Tibial nerve (tissue), 4 donors: ENCODE results near the gene CENPF. TPM values are rescaled to one million over a fixed set of nuclear protein-coding genes. Genes with fewer than 3 reads are reported as not detected.

ENCODE experiments used
- DNase-seq, 2 donors: peaks; one replicate each; pipeline ENCODE4 v3.0.0-alpha.2; 2019; ENCODE audit warnings: low spot score in 2 of 2
- H3K27ac ChIP-seq, 4 donors: fragments of 200-600 bp; sonication (generic) in 3 of 4; one replicate each; pipeline ENCODE4 v1.5.1; 2017 to 2019; ENCODE audit warnings: mild to moderate bottlenecking in 1 of 4
- H3K27me3 ChIP-seq, 2 donors: fragments of 200-600 bp; sonication (generic) in 1 of 2; one replicate each; pipeline versions ENCODE4 v1.5.1 to v1.6.0; 2017 to 2019
- H3K36me3 ChIP-seq, 3 donors: fragments of 200-600 bp; sonication (generic); one replicate each; pipeline ENCODE4 v1.5.1; 2018 to 2019
- H3K4me1 ChIP-seq, 4 donors: fragments of 200-600 bp; sonication (generic) in 3 of 4; one replicate each; pipeline ENCODE4 v1.5.1; 2017 to 2019
- H3K4me3 ChIP-seq, 4 donors: fragments of 200-600 bp; sonication (generic) in 3 of 4; one replicate each; pipeline ENCODE4 v1.5.1; 2017 to 2019; ENCODE audit warnings: mild to moderate bottlenecking in 1 of 4, moderate library complexity in 1 of 4
- H3K9me3 ChIP-seq, 4 donors: fragments of 200-600 bp; sonication (generic) in 3 of 4; one replicate each; pipeline ENCODE4 v1.5.1; 2017 to 2019
- EP300 ChIP-seq, 2 donors: sonication (generic); formaldehyde crosslinking; IDR thresholded peaks; one replicate each; pipeline ENCODE4 v1.6.1; 2017; ENCODE audit warnings: antibody characterized with exemption in 2 of 2, mild to moderate bottlenecking in 1 of 2
- POLR2A ChIP-seq, 2 donors: fragments of 450-650 bp; IDR thresholded peaks; one replicate each; pipeline ENCODE4 v1.6.1; 2017; ENCODE audit warnings: antibody characterized with exemption in 2 of 2, mild to moderate bottlenecking in 2 of 2, moderate library complexity in 2 of 2
- WGBS, 2 donors: methylation state at CpG; one replicate each; pipeline ENCODE4 v1.1.5; 2018; 5-methylcytosine and 5-hydroxymethylcytosine counted together
- total RNA-seq, 4 donors: library from RNA; depleted of rRNA; stranded (reverse); fragments of >200 nt; gene quantifications; one replicate each; pipeline ENCODE4 v1.1.0, GENCODE V29; 2016
- TF ChIP-seq, protein P1 (sequence below), 5 experiments: fragments of 200-600 bp in 3 of 5; fragments of 450-650 bp in 2 of 5; sonication (generic) in 3 of 5; IDR thresholded peaks; one replicate each; pipeline ENCODE4 v1.5.1; 2016 to 2019; ENCODE audit warnings: antibody characterized with exemption in 5 of 5, mild to moderate bottlenecking in 3 of 5, moderate library complexity in 2 of 5

The CENPF gene
- total RNA-seq, 4 donors from 2014 or later: 0.84 to 4.4 (median 1.1) TPM

DNA sequence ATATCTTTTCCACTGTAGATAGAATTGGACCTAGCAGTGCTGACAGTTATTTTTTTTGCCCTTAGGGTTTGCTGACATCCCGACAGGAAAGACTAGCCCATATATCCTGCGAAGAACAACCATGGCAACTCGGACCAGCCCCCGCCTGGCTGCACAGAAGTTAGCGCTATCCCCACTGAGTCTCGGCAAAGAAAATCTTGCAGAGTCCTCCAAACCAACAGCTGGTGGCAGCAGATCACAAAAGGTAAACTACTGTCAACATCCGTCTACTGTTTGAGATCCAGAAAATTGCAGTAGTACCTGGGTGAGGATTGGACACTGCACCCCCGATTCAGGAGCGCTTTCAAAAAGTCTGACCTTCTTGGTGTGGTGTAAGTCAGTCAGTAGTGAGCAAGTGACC, 55.8 kb downstream of the CENPF start:
- Histone ChIP-seq H3K4me1 (peaks cover 0 to 6% (median 0%) of the 10 kb centered on the region in 4 donors), H3K4me3 (no peak overlapping the region), H3K9me3 (no peaks in the 10 kb centered on the region), H3K36me3 (no peaks in the 10 kb centered on the region), H3K27ac (no peak overlapping the region), H3K27me3 (no peaks in the 10 kb centered on the region)
- DNase-seq: peak in 1 of 2 donors; percentile 11
- TF ChIP-seq EP300 (IDR thresholded peaks at IDR 0.05): no peak
- TF ChIP-seq, protein P1, sequence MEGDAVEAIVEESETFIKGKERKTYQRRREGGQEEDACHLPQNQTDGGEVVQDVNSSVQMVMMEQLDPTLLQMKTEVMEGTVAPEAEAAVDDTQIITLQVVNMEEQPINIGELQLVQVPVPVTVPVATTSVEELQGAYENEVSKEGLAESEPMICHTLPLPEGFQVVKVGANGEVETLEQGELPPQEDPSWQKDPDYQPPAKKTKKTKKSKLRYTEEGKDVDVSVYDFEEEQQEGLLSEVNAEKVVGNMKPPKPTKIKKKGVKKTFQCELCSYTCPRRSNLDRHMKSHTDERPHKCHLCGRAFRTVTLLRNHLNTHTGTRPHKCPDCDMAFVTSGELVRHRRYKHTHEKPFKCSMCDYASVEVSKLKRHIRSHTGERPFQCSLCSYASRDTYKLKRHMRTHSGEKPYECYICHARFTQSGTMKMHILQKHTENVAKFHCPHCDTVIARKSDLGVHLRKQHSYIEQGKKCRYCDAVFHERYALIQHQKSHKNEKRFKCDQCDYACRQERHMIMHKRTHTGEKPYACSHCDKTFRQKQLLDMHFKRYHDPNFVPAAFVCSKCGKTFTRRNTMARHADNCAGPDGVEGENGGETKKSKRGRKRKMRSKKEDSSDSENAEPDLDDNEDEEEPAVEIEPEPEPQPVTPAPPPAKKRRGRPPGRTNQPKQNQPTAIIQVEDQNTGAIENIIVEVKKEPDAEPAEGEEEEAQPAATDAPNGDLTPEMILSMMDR (IDR thresholded peaks at IDR 0.05): peak in 2 of 5 experiments; percentile 8 to 48
- 72 to 75% methylated on average over 9 of the region's 9 CpGs for WGBS, 2 donors

DNA sequence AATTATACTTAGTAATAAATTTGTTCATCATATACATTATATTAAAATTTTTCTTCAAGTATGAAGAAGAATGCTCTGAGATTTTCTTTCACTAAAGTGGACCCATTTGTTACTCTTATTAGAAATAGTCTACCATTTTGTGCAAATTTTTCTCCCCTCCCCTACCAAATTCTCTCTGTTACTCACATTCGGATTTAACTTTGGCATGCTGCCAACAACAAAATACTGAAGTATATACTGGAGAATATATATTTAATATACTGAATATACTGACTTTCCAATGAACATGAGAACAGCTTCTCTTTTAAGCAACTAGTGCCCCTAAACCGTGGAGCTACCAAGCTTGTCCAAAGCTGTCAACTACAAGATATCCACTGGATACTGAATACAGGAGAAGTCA, 57.2 kb downstream of the CENPF start:
- H3K4me3 ChIP-seq: no peak overlapping the region
- no peak overlapping the region for H3K27ac ChIP-seq
- peaks cover 0 to 6% (median 0%) of the 10 kb centered on the region in 4 donors for H3K4me1 ChIP-seq
- TF ChIP-seq POLR2A (IDR thresholded peaks at IDR 0.05) (no peak), EP300 (IDR thresholded peaks at IDR 0.05) (no peak)
- TF ChIP-seq, protein P1 (IDR thresholded peaks at IDR 0.05): no peak
- DNase-seq: no peak
- no peaks in the 10 kb centered on the region for H3K27me3 ChIP-seq
- WGBS, 2 donors: 62 to 86% methylated on average over 2 of the region's 2 CpGs
- H3K9me3 ChIP-seq: no peaks in the 10 kb centered on the region
- no peaks in the 10 kb centered on the region for H3K36me3 ChIP-seq

DNA sequence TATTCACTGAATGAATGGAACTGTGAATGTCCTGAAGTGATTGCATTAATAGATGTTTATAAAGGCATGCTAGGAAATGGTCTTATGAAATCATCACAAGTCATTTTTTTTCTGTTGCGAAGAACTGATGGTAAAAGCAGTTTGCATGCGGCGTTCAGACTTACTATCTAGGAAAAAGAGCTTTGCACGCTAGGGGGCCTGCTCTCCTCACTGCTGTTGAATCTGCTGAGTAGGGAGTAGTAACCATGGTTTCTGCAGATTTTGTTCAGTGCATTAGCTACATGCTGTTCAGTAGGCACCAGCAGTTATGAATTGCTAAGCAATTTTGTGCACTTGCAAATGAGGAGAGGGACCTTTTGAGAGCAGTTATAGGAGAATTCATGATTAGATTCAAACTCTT, 57.9 kb downstream of the CENPF start:
- H3K4me1 ChIP-seq: peaks cover 0 to 6% (median 0%) of the 10 kb centered on the region in 4 donors
- peak; percentile 64 to 85 for DNase-seq
- H3K36me3 ChIP-seq: no peaks in the 10 kb centered on the region
- no peaks in the 10 kb centered on the region for H3K27me3 ChIP-seq
- no peak overlapping the region for H3K27ac ChIP-seq
- no peaks in the 10 kb centered on the region for H3K9me3 ChIP-seq
- TF ChIP-seq EP300 (IDR thresholded peaks at IDR 0.05) (peak in 1 of 2 donors; percentile 33), POLR2A (IDR thresholded peaks at IDR 0.05) (no peak)
- TF ChIP-seq, protein P1 (IDR thresholded peaks at IDR 0.05): peak; percentile 29 to 74 (median 58)
- no peak overlapping the region for H3K4me3 ChIP-seq
- 40 to 53% methylated on average over 4 of the region's 4 CpGs for WGBS, 2 donors

DNA sequence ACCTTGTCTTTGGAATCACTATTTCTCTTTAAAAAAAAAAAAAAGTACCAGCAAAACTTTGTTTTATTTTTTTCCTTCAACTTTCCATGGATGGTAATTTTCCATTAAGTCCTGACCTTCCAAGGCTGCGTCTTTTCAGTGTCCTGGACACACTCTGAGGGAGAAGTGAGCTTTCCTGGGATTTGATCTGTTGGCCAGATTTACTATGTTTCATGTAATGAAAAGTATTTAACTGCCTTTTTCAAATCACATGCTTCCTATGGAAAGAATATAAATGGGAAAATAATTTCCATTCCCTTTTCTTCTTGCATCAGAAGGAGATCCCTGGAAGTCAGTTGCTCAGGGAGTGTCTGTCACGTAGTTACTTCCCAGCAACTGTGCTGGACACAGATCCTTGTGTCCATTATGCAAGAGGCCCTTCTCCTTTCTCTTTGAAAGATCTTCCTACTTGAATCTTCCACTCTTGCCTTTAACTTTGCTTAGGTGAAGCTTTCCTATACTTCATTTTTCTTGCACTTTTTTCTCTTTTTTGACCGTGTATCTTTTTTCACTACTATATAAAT, 59.3 kb downstream of the CENPF start:
- H3K27ac ChIP-seq: peak overlapping the region in 1 of 4 donors; percentile 40
- no peak overlapping the region for H3K4me3 ChIP-seq
- DNase-seq: peak in 1 of 2 donors; percentile 22
- H3K4me1 ChIP-seq: peaks cover 0 to 6% (median 0%) of the 10 kb centered on the region in 4 donors
- H3K36me3 ChIP-seq: no peaks in the 10 kb centered on the region
- 79 to 81% methylated on average over 3 of the region's 3 CpGs for WGBS, 2 donors
- no peaks in the 10 kb centered on the region for H3K27me3 ChIP-seq
- H3K9me3 ChIP-seq: no peaks in the 10 kb centered on the region
- TF ChIP-seq, protein P1 (IDR thresholded peaks at IDR 0.05): no peak
- no peak for TF ChIP-seq EP300 (IDR thresholded peaks at IDR 0.05)
- no peak for TF ChIP-seq POLR2A (IDR thresholded peaks at IDR 0.05)

DNA sequence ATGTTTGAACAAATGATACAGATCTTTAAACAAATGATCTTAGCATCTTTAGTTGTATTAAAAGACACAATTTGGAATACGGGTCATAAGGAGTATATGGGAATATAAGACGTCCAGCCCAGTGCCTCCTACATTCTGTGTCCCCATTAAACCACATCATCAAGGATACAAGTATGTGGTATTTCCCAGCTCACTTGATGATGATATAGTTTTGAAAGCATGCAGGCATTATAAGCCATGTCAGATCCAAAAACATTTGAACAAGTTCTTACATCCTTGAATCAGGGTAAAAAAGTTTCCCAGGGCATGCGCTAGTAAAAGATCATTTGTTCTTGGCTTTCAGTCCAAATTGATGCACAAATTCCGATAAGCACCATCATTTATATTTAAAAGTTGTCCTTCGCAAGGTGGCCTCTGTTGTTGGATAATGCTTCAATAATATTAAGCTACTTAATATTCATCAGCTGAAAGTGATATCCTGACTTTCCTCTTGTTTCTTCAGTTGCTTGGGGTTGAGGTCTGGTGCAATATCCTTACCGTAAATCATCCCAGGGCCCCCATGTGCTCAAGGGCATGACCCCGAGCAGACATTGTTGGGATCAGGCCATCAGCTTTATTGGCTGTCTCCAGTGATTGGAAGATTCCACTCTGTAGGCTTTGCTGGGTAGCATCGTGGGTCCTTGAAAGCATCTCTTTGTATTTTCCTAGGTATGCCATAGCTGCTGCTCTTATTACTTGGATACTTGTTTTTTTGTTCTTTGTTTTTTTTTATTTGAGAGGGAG, 61.8 kb downstream of the CENPF start:
- WGBS, 2 donors: 84 to 85% methylated on average over 8 of the region's 8 CpGs
- no peak overlapping the region for H3K4me3 ChIP-seq
- H3K27me3 ChIP-seq: no peaks in the 10 kb centered on the region
- no peaks in the 10 kb centered on the region for H3K36me3 ChIP-seq
- H3K4me1 ChIP-seq: peaks cover 0 to 6% (median 0%) of the 10 kb centered on the region in 4 donors
- H3K27ac ChIP-seq: no peak overlapping the region
- no peaks in the 10 kb centered on the region for H3K9me3 ChIP-seq
- TF ChIP-seq, protein P1 (IDR thresholded peaks at IDR 0.05): no peak
- TF ChIP-seq EP300 (IDR thresholded peaks at IDR 0.05) (no peak), POLR2A (IDR thresholded peaks at IDR 0.05) (no peak)
- DNase-seq: no peak
